ENCODE data around the gene AKAP10. TPM values are rescaled to one million over a fixed set of nuclear protein-coding genes. Genes with fewer than 3 reads are reported as not detected.

Gene AKAP10
- total RNA-seq, 1 experiment from 2014 or later = 31.6 TPM

- H3K4me3 ChIP-seq (replicated peaks in 1 of 2; ENCODE audit: low read depth in 1 of 2, low read length in 2 of 2) = no peak overlapping the region
- ATAC-seq (no peak), DNase-seq (ENCODE audit: low read depth, low spot score) (no peak)
- TF ChIP-seq ZBTB33 (IDR thresholded peaks at IDR 0.05; ENCODE audit: extremely low read depth, insufficient replicate concordance, low read length) = no peak
- no peak for TF ChIP-seq ZFX (IDR thresholded peaks at IDR 0.05)
- TF ChIP-seq CEBPB (IDR thresholded peaks at IDR 0.05; ENCODE audit: low read depth) = no peak
- no peak overlapping the region for H2AFZ ChIP-seq (ENCODE audit: low read depth, low read length, poor library complexity, severe bottlenecking)
- intact Hi-C loops (cut with micrococcal nuclease) = no loop called here
- BruUV-seq (replicated peaks) = no TSS peak
- ChIA-PET CTCF (interaction anchor here (2.0 kb wide), 1 partner anchor 13 kb away, joined by 7 read pairs; no protein-coding TSS in a partner anchor), RAD21 (ENCODE audit: low non-redundant PET in 1 of 2, low total read pairs in 2 of 2, uncharacterized antibody in 2 of 2, unreplicated experiment in 2 of 2) (no interaction called here), POLR2A (no interaction called here)
- H3K9ac ChIP-seq (ENCODE audit: low read length) = no peak overlapping the region
- H3K27ac ChIP-seq (ENCODE audit: low read depth, low read length) = no peak overlapping the region
- no peaks in the 10 kb centered on the region for H3K9me2 ChIP-seq (ENCODE audit: insufficient read depth)
- H4K20me1 ChIP-seq (ENCODE audit: insufficient read depth) = no peaks in the 10 kb centered on the region
- H3K36me3 ChIP-seq (ENCODE audit: control insufficient read depth in 1 of 2, insufficient read depth in 2 of 2, low read length in 2 of 2) = no peaks in the 10 kb centered on the region
- no peaks in the 10 kb centered on the region for H3K9me3 ChIP-seq (ENCODE audit: control insufficient read depth in 1 of 2, insufficient read depth in 1 of 2, low read depth in 1 of 2, low read length in 2 of 2)
- no peak overlapping the region for H3K4me2 ChIP-seq (ENCODE audit: low read length)
- H3K79me2 ChIP-seq (ENCODE audit: insufficient read depth, low read length) = peaks cover 24% of the 10 kb centered on the region
- H3K27me3 ChIP-seq (ENCODE audit: insufficient read depth, low read length) = no peaks in the 10 kb centered on the region
- H3K4me1 ChIP-seq (ENCODE audit: control insufficient read depth in 1 of 2, insufficient read depth in 2 of 2, low read length in 2 of 2) = peaks cover 7 to 18% of the 10 kb centered on the region in 2 experiments
Measured at GRCh38 chr17:19979917-19980770, 2.5 kb upstream of the AKAP10 start.

- RAD21 ChIA-PET (ENCODE audit: low non-redundant PET in 1 of 2, low total read pairs in 2 of 2, uncharacterized antibody in 2 of 2, unreplicated experiment in 2 of 2) = no interaction called here
- Histone ChIP-seq H3K9ac (ENCODE audit: low read length) (no peak overlapping the region), H3K4me1 (ENCODE audit: control insufficient read depth in 1 of 2, insufficient read depth in 2 of 2, low read length in 2 of 2) (peaks cover 7 to 18% of the 10 kb centered on the region in 2 experiments), H3K27ac (ENCODE audit: low read depth, low read length) (no peak overlapping the region), H3K4me3 (replicated peaks in 1 of 2; ENCODE audit: low read depth in 1 of 2, low read length in 2 of 2) (no peak overlapping the region), H3K36me3 (ENCODE audit: control insufficient read depth in 1 of 2, insufficient read depth in 2 of 2, low read length in 2 of 2) (no peaks in the 10 kb centered on the region), H3K4me2 (ENCODE audit: low read length) (no peak overlapping the region), H4K20me1 (ENCODE audit: insufficient read depth) (no peaks in the 10 kb centered on the region), H2AFZ (ENCODE audit: low read depth, low read length, poor library complexity, severe bottlenecking) (no peak overlapping the region), H3K27me3 (ENCODE audit: insufficient read depth, low read length) (no peaks in the 10 kb centered on the region), H3K79me2 (ENCODE audit: insufficient read depth, low read length) (peaks cover 37% of the 10 kb centered on the region), H3K9me2 (ENCODE audit: insufficient read depth) (no peaks in the 10 kb centered on the region), H3K9me3 (ENCODE audit: control insufficient read depth in 1 of 2, insufficient read depth in 1 of 2, low read depth in 1 of 2, low read length in 2 of 2) (no peaks in the 10 kb centered on the region)
- CTCF ChIA-PET = no interaction called here
- POLR2A ChIA-PET = no interaction called here
- no peak for TF ChIP-seq EGR1 (IDR thresholded peaks at IDR 0.05; ENCODE audit: low read depth)
- no peak for TF ChIP-seq POLR2A (IDR thresholded peaks at IDR 0.05; ENCODE audit: borderline replicate concordance, extremely low read depth, insufficient read depth, insufficient read length)
- no peak for TF ChIP-seq POLR2AphosphoS5 (IDR thresholded peaks at IDR 0.05; ENCODE audit: low read depth, low read length)
- TF ChIP-seq REST (IDR thresholded peaks at IDR 0.05; ENCODE audit: low read depth) = no peak
- no peak for TF ChIP-seq ZNF274 (IDR thresholded peaks at IDR 0.05; ENCODE audit: low read depth, low read length)
- TF ChIP-seq ZFX (IDR thresholded peaks at IDR 0.05) = no peak
- TF ChIP-seq FOSL1 (IDR thresholded peaks at IDR 0.05; ENCODE audit: low read depth) = no peak
- TF ChIP-seq RAD21 (IDR thresholded peaks at IDR 0.05; ENCODE audit: low read depth) = no peak
- no peak for TF ChIP-seq CTCF (IDR thresholded peaks at IDR 0.05 in 2 of 3, conservative IDR thresholded peaks at IDR 0.05 in 1 of 3; ENCODE audit: borderline replicate concordance in 1 of 3, insufficient read depth in 1 of 3, low read depth in 2 of 3, low read length in 2 of 3)
- DNase-seq (ENCODE audit: low read depth, low spot score) = no peak
- no peak for ATAC-seq
- no TSS peak for BruUV-seq (replicated peaks)
- intact Hi-C loops (cut with micrococcal nuclease) = no loop called here
Measured at GRCh38 chr17:19978805-19979211, 1.2 kb upstream of the AKAP10 start.
